Thyroid gland (tissue), 4 donors: ENCODE data around the gene ROBO2.

Experiments
- POLR2A ChIP-seq, 2 donors: fragments of 450-650 bp; IDR thresholded peaks; one replicate each; pipeline ENCODE4 v1.6.1; 2017; ENCODE audit warnings: antibody characterized with exemption in 2 of 2, mild to moderate bottlenecking in 2 of 2, moderate library complexity in 1 of 2
- TF ChIP-seq, protein P1 (sequence below), 6 experiments: fragments of 200-600 bp in 3 of 6; fragments of 450-650 bp in 3 of 6; sonication (generic) in 3 of 6; IDR thresholded peaks; one replicate each; pipeline ENCODE4 v1.5.1; 2016 to 2019; ENCODE audit warnings: antibody characterized with exemption in 6 of 6, mild to moderate bottlenecking in 2 of 6, inconsistent platforms in 1 of 6, moderate library complexity in 1 of 6

GRCh38 chr3:77288348-77288747 is 248.4 kb downstream of the ROBO2 start:
- TF ChIP-seq, protein P1, sequence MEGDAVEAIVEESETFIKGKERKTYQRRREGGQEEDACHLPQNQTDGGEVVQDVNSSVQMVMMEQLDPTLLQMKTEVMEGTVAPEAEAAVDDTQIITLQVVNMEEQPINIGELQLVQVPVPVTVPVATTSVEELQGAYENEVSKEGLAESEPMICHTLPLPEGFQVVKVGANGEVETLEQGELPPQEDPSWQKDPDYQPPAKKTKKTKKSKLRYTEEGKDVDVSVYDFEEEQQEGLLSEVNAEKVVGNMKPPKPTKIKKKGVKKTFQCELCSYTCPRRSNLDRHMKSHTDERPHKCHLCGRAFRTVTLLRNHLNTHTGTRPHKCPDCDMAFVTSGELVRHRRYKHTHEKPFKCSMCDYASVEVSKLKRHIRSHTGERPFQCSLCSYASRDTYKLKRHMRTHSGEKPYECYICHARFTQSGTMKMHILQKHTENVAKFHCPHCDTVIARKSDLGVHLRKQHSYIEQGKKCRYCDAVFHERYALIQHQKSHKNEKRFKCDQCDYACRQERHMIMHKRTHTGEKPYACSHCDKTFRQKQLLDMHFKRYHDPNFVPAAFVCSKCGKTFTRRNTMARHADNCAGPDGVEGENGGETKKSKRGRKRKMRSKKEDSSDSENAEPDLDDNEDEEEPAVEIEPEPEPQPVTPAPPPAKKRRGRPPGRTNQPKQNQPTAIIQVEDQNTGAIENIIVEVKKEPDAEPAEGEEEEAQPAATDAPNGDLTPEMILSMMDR (IDR thresholded peaks at IDR 0.05), result no peak
- TF ChIP-seq POLR2A (IDR thresholded peaks at IDR 0.05), result no peak
